GM23338 (cell line): ENCODE data around the gene OR10Z1. TPM values are rescaled to one million over a fixed set of nuclear protein-coding genes. Genes with fewer than 3 reads are reported as not detected.

Source experiments
- ATAC-seq: fragments of 200-7000 bp; cut with Tn5 transposase; 3 replicates; pipeline ENCODE4 v1.9.1; 2020
- DNase-seq: peaks from one replicate; pipeline ENCODE4 v3.0.0-alpha.2; 2015; ENCODE audit warnings: low spot score
- H2AFZ ChIP-seq: fragments of 200-600 bp; sonication (generic); 2 replicates; pipeline ENCODE4 v1.8.0; 2016; ENCODE audit warnings: antibody characterized with exemption, mild to moderate bottlenecking, moderate library complexity
- H3F3A ChIP-seq: fragments of 200-600 bp; sonication (generic); replicated peaks from 2 replicates; pipeline ENCODE4 v1.8.0; 2017; ENCODE audit warnings: antibody characterized with exemption, mixed run types, low read depth
- H3K27ac ChIP-seq: fragments of 200-600 bp; sonication (generic); 2 replicates; pipeline ENCODE4 v1.6.1; 2016; ENCODE audit warnings: low read depth
- H3K27me3 ChIP-seq: fragments of 200-600 bp; sonication (generic); 2 replicates; pipeline ENCODE4 v1.8.0; 2016; ENCODE audit warnings: mild to moderate bottlenecking, mixed run types, moderate library complexity; ENCODE audit not compliant: insufficient read depth
- H3K36me3 ChIP-seq: fragments of 200-600 bp; sonication (generic); 2 replicates; pipeline ENCODE4 v1.8.0; 2016; ENCODE audit warnings: mild to moderate bottlenecking; ENCODE audit not compliant: insufficient read depth
- H3K4me1 ChIP-seq: fragments of 200-600 bp; sonication (generic); 2 replicates; pipeline ENCODE4 v1.8.0; 2016; ENCODE audit warnings: mild to moderate bottlenecking, moderate library complexity; ENCODE audit not compliant: insufficient read depth
- H3K4me2 ChIP-seq: fragments of 200-600 bp; sonication (generic); 2 replicates; pipeline ENCODE4 v1.7.1; 2017; ENCODE audit warnings: mixed run types
- H3K4me3 ChIP-seq: fragments of 200-600 bp; sonication (generic); 2 replicates; pipeline ENCODE4 v1.6.1; 2016; ENCODE audit warnings: mixed run types
- H3K79me2 ChIP-seq: fragments of 200-600 bp; sonication (generic); replicated peaks from 2 replicates; pipeline ENCODE4 v1.8.0; 2017; ENCODE audit warnings: mild to moderate bottlenecking; ENCODE audit not compliant: insufficient read depth
- H3K9me2 ChIP-seq: fragments of 200-600 bp; sonication (generic); 2 replicates; pipeline ENCODE4 v1.8.0; 2017; ENCODE audit not compliant: insufficient read depth
- H4K20me1 ChIP-seq: fragments of 200-600 bp; sonication (generic); replicated peaks from 2 replicates; pipeline ENCODE4 v1.8.0; 2017; ENCODE audit warnings: mild to moderate bottlenecking; ENCODE audit not compliant: insufficient read depth
- H3K27ac Mint-ChIP-seq: 2 replicates; pipeline ENCODE4 v1.8.0; 2020; ENCODE audit warnings: inconsistent platforms, mild to moderate bottlenecking, moderate library complexity, mixed read lengths
- H3K27me3 Mint-ChIP-seq: 3 replicates; pipeline ENCODE4 v1.8.0; 2022; ENCODE audit warnings: low read depth, mild to moderate bottlenecking, moderate library complexity, mixed read lengths, inconsistent platforms; ENCODE audit not compliant: insufficient read depth, poor library complexity
- H3K36me3 Mint-ChIP-seq: 3 replicates; pipeline ENCODE4 v1.8.0; 2021; ENCODE audit warnings: low read depth, mild to moderate bottlenecking, inconsistent platforms, moderate library complexity, mixed read lengths
- H3K4me1 Mint-ChIP-seq: 3 replicates; pipeline ENCODE4 v1.8.0; 2020; ENCODE audit warnings: mild to moderate bottlenecking, inconsistent platforms, mixed read lengths
- H3K4me3 Mint-ChIP-seq: 3 replicates; pipeline ENCODE4 v1.8.0; 2021; ENCODE audit warnings: moderate library complexity, mild to moderate bottlenecking, inconsistent platforms, mixed read lengths
- H3K9me3 Mint-ChIP-seq: 3 replicates; pipeline ENCODE4 v1.8.0; 2020; ENCODE audit warnings: moderate library complexity, mild to moderate bottlenecking, inconsistent platforms, mixed read lengths
- EZH2 ChIP-seq: fragments of 200-600 bp; sonication (generic); IDR thresholded peaks from one replicate; pipeline ENCODE4 v1.8.0; 2017; ENCODE audit warnings: antibody characterized with exemption, mild to moderate bottlenecking, low read depth; ENCODE audit not compliant: unreplicated experiment
- JUNB ChIP-seq: IDR thresholded peaks from one replicate; pipeline ENCODE4 v1.6.1; 2016; ENCODE audit warnings: antibody characterized with exemption; ENCODE audit not compliant: unreplicated experiment
- NANOG ChIP-seq: IDR thresholded peaks from 2 replicates; pipeline ENCODE4 v1.6.1; 2016; ENCODE audit warnings: antibody characterized with exemption, borderline replicate concordance
- POLR2AphosphoS5 ChIP-seq: IDR thresholded peaks from 2 replicates; pipeline ENCODE4 v1.6.1; 2016; ENCODE audit warnings: antibody characterized with exemption, low read depth
- polyA plus RNA-seq: library from polyadenylated mRNA; unstranded; fragments of >200 nt; fragmentation: Nextera tagmentation; extraction: Ambion mirVana; gene quantifications from 2 replicates; pipeline ENCODE4 v1.2.1, GENCODE V29; 2016
- total RNA-seq: library from RNA; depleted of rRNA; stranded (reverse); fragments of >200 nt; shearing (Covaris generic); gene quantifications from 2 replicates; pipeline ENCODE4 v1.2.3, GENCODE V29; 2014
- TF ChIP-seq, protein P1 (sequence below): fragments of 250-450 bp; sonication (Bioruptor Pico); IDR thresholded peaks from 2 replicates; pipeline ENCODE4 v1.5.0; 2020; ENCODE audit warnings: mild to moderate bottlenecking, moderate library complexity
- TF ChIP-seq, protein P2 (sequence below): IDR thresholded peaks from 2 replicates; pipeline ENCODE4 v1.6.1; 2016; ENCODE audit warnings: antibody characterized with exemption
- TF ChIP-seq, protein P3 (sequence below), 2 experiments: fragments of 200-600 bp in 1 of 2; sonication (generic) in 1 of 2; conservative IDR thresholded peaks; 2 replicates each; pipeline versions ENCODE4 v1.5.1 to v1.6.1; 2016 to 2017; ENCODE audit warnings: antibody characterized with exemption in 2 of 2, low read depth in 2 of 2, mild to moderate bottlenecking in 2 of 2, moderate library complexity in 1 of 2

OR10Z1 gene
- total and polyA plus RNA-seq, 2 experiments from 2014 or later = not detected

DNA sequence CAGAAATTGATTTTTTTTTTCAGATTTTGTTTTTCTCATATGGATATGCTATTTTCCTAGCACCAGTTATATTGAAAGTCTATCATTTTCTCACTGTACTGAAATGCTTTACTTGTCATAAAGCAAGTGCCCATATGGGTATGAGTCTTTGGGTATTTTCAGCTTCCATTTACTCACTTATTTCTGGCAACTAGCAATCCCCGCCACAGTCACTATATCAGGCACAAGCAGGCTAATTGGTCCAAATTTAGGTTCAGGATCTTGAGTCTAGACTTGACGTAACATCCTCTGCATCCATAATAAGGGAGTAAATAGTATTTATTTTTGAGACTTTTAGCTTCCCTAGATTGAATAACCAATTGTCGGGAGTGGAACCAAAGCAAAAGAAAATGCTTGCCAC, 27.5 kb upstream of the OR10Z1 start (continued):
- TF ChIP-seq, protein P1, sequence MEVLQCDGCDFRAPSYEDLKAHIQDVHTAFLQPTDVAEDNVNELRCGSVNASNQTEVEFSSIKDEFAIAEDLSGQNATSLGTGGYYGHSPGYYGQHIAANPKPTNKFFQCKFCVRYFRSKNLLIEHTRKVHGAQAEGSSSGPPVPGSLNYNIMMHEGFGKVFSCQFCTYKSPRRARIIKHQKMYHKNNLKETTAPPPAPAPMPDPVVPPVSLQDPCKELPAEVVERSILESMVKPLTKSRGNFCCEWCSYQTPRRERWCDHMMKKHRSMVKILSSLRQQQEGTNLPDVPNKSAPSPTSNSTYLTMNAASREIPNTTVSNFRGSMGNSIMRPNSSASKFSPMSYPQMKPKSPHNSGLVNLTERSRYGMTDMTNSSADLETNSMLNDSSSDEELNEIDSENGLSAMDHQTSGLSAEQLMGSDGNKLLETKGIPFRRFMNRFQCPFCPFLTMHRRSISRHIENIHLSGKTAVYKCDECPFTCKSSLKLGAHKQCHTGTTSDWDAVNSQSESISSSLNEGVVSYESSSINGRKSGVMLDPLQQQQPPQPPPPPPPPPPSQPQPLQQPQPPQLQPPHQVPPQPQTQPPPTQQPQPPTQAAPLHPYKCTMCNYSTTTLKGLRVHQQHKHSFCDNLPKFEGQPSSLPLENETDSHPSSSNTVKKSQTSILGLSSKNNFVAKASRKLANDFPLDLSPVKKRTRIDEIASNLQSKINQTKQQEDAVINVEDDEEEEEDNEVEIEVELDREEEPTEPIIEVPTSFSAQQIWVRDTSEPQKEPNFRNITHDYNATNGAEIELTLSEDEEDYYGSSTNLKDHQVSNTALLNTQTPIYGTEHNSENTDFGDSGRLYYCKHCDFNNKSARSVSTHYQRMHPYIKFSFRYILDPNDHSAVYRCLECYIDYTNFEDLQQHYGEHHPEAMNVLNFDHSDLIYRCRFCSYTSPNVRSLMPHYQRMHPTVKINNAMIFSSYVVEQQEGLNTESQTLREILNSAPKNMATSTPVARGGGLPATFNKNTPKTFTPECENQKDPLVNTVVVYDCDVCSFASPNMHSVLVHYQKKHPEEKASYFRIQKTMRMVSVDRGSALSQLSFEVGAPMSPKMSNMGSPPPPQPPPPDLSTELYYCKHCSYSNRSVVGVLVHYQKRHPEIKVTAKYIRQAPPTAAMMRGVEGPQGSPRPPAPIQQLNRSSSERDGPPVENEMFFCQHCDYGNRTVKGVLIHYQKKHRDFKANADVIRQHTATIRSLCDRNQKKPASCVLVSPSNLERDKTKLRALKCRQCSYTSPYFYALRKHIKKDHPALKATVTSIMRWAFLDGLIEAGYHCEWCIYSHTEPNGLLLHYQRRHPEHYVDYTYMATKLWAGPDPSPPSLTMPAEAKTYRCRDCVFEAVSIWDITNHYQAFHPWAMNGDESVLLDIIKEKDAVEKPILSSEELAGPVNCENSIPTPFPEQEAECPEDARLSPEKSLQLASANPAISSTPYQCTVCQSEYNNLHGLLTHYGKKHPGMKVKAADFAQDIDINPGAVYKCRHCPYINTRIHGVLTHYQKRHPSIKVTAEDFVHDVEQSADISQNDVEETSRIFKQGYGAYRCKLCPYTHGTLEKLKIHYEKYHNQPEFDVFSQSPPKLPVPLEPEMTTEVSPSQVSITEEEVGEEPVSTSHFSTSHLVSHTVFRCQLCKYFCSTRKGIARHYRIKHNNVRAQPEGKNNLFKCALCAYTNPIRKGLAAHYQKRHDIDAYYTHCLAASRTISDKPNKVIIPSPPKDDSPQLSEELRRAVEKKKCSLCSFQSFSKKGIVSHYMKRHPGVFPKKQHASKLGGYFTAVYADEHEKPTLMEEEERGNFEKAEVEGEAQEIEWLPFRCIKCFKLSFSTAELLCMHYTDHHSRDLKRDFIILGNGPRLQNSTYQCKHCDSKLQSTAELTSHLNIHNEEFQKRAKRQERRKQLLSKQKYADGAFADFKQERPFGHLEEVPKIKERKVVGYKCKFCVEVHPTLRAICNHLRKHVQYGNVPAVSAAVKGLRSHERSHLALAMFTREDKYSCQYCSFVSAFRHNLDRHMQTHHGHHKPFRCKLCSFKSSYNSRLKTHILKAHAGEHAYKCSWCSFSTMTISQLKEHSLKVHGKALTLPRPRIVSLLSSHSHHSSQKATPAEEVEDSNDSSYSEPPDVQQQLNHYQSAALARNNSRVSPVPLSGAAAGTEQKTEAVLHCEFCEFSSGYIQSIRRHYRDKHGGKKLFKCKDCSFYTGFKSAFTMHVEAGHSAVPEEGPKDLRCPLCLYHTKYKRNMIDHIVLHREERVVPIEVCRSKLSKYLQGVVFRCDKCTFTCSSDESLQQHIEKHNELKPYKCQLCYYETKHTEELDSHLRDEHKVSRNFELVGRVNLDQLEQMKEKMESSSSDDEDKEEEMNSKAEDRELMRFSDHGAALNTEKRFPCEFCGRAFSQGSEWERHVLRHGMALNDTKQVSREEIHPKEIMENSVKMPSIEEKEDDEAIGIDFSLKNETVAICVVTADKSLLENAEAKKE = no peak
- TF ChIP-seq, protein P2, sequence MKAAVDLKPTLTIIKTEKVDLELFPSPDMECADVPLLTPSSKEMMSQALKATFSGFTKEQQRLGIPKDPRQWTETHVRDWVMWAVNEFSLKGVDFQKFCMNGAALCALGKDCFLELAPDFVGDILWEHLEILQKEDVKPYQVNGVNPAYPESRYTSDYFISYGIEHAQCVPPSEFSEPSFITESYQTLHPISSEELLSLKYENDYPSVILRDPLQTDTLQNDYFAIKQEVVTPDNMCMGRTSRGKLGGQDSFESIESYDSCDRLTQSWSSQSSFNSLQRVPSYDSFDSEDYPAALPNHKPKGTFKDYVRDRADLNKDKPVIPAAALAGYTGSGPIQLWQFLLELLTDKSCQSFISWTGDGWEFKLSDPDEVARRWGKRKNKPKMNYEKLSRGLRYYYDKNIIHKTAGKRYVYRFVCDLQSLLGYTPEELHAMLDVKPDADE = no peak
- no peak for TF ChIP-seq JUNB
- no peak for TF ChIP-seq EZH2
- TF ChIP-seq, protein P3, sequence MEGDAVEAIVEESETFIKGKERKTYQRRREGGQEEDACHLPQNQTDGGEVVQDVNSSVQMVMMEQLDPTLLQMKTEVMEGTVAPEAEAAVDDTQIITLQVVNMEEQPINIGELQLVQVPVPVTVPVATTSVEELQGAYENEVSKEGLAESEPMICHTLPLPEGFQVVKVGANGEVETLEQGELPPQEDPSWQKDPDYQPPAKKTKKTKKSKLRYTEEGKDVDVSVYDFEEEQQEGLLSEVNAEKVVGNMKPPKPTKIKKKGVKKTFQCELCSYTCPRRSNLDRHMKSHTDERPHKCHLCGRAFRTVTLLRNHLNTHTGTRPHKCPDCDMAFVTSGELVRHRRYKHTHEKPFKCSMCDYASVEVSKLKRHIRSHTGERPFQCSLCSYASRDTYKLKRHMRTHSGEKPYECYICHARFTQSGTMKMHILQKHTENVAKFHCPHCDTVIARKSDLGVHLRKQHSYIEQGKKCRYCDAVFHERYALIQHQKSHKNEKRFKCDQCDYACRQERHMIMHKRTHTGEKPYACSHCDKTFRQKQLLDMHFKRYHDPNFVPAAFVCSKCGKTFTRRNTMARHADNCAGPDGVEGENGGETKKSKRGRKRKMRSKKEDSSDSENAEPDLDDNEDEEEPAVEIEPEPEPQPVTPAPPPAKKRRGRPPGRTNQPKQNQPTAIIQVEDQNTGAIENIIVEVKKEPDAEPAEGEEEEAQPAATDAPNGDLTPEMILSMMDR (conservative IDR thresholded peaks at IDR 0.05; ENCODE audit: low read depth in 2 of 2) = no peak
- TF ChIP-seq NANOG = no peak
- no peak for TF ChIP-seq POLR2AphosphoS5

DNA sequence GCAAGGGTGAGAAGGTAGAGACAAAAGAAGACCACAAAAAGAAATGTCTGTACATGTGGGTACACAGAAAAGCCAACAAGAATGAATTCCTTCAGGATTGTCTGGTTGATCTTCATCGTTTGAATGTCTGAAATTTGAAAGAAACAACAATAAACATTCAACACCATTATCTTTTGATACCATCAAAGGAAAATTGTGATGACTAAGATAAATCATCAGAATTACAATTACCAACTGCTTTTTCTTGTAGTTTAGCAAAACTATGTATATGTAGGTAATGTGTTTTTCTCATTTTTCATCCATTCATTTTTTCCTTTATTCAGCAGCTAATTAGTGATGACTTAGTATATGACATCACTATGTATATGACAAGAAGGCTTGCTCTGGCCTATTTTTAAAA, 25.3 kb upstream of the OR10Z1 start, which contains the start of gene OR10X1:
OR10X1 (minus strand) TSS at position 167 of the 400 bp plus-strand sequence; CDS start at position 167, 0 bp downstream.
- Histone ChIP-seq H3K27ac (no peak within 1 kb of the TSS), H3F3A (no peaks in the 10 kb centered on the region), H3K36me3 (no peaks in the 10 kb centered on the region), H2AFZ (no peak within 1 kb of the TSS), H3K4me1 (no peaks in the 10 kb centered on the region), H3K79me2 (no peaks in the 10 kb centered on the region), H3K4me3 (no peak within 1 kb of the TSS), H3K27me3 (no peaks in the 10 kb centered on the region), H3K4me2 (no peak within 1 kb of the TSS), H3K9me2 (no peaks in the 10 kb centered on the region), H4K20me1 (no peaks in the 10 kb centered on the region)
- TF ChIP-seq NANOG = no peak
- H3K4me3 Mint-ChIP-seq = no peak within 1 kb of the TSS
- no peaks in the 10 kb centered on the region for H3K9me3 Mint-ChIP-seq
- H3K36me3 Mint-ChIP-seq = no peaks in the 10 kb centered on the region
- no peak within 1 kb of the TSS for H3K27ac Mint-ChIP-seq
- no peaks in the 10 kb centered on the region for H3K4me1 Mint-ChIP-seq
- no peak for DNase-seq
- H3K27me3 Mint-ChIP-seq = peaks cover 1% of the 10 kb centered on the region
- ATAC-seq = no peak
